Stimulated activated CD8-positive, alpha-beta memory T cell treated with anti-CD3 and anti-CD28 coated beads, Interleukin-4, amount 100 ng/mL, for 1 hour (primary cell): ENCODE data around the gene MADCAM1.

Source experiments
- DNase-seq, 2 donors: peaks; one replicate each; pipeline ENCODE4 v3.0.0-alpha.2; 2020; ENCODE audit warnings: low read depth in 2 of 2, low spot score in 1 of 2

Gene MADCAM1

DNA sequence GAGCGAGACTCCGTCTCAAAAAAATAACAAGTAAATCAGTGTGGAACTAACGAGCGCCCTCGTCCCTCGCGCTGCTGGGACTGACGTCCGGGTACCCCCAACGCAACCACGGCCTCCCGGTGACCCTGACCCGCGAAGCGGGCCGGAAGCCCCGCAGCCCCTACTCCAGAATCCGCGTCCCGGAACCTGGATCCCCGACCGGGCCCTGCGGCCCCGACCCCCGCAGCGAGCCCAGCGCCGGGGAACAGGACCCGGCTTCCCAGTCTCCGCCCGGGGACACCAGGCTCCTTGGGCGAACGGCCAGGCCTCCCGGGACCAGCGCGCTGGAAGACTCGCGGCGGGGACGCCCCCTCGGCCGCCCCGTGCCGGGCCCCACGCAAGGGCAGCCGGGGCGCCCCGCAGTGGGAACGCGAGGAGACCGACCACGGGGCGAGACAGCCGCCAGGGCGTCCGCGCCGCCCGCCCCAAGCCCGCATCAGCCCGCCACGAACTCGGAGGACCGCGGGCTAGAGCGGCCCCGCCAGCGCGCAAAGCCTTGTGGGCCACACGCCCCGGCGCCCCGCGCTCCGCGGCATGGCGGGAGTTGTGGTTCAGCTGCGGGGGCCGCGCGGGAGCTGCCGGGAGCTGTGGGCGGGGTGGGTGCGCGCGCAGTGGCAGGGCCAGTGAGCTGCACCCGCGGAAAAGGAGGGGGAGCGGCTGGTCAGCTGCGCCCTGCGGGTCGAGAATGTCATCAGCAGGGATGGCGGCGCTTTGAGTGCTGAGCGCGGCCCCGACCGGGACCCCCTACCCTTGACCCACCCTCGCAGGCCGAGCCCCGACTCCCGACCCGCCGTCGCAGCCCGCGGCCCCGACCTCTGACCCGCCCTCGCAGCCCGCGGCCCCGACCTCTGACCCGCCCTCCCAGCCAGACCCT is 7.5 kb upstream of the MADCAM1 start:
- peak; percentile 80 to 89 for DNase-seq

GRCh38 chr19:489418-490196 is 6.7 kb upstream of the MADCAM1 start:
- DNase-seq = no peak

GRCh38 chr19:491146-491741 is 5.0 kb upstream of the MADCAM1 start:
- no peak for DNase-seq

DNA sequence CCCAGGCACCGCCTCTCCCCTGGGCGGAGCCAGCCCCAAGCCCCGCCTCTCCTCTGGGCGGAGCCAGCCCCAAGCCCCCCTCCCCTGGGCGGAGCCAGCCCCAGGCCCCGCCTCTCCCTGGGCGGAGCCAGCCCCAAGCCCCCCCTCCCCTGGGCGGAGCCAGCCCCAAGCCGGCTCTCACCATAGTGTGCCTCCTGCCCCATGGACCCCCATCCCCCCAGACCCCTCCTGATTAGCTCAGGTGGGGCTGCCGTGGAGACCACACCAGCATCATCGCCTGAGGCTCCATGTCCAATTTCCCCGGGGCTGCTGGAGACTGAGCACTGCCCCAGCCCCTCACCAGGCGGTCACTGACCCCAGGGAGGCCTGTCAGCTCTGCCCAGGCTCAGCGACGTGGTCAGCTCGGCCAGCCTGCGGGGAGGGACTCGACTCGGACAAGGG is 4.2 kb upstream of the MADCAM1 start:
- no peak for DNase-seq

DNA sequence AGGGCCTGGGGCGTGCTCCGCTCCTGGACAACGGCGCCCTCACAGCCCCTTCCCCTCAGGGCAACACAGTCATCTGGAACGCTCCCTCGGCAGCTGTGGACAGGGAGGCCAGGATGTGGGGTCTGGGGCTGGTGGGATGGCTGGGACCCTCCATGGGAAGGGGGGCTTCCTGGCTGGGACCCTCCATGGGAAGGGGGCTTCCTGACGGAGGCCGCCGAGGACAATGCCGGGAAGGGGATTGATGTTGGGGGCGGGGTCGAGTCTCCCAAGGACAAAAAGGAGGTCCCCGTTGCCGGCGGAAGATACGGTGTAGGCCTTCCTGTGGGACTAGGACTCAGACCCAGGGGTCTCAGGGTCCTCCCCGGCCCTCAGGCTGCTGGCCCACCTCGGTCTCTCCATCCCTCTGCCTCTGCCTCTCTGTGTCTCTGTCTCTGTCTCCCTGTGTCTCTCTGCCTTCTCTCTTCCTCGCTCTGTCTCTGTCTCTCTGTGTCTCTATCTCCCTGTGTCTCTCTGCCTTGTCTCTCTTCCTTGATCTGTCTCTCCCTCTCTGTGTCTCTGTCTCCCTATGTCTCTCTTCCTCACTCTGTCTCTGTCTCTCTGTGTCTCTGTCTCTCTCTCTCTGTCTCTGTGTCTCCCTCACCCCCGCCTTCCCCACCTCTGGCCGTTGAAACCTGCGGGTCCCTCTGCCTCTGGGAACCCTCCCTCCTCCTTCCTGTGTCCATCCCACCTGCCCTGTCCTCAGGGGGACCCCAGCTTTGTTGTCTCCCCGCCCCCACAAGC is 2.7 kb upstream of the MADCAM1 start:
- no peak for DNase-seq

- DNase-seq = no peak
Measured at GRCh38 chr19:494171-495080, 1.9 kb upstream of the MADCAM1 start.

DNA sequence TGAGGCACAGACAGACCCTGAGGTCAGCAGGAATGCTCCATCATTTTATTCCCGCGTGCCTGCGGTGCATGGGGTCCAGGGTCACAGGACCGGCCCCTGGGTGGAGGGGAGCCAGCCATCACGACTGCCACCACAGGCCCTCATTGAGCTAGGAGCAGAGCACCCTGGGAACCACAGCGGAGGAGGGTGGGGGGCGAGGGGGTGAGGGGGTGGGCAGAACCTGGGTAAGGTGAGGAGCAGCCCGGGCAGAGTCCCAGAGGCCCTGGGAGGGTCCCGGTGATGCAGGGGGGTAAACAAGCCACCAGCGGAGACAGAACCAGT is 1.2 kb upstream of the MADCAM1 start:
- no peak for DNase-seq

GRCh38 chr19:495402-496111 is 729 bp upstream of the MADCAM1 start:
- no peak for DNase-seq

- no peak for DNase-seq
Measured at GRCh38 chr19:496986-497385, 700 bp downstream of the MADCAM1 start.

- no peak for DNase-seq
Measured at GRCh38 chr19:497491-497868, 1.2 kb downstream of the MADCAM1 start.

DNA sequence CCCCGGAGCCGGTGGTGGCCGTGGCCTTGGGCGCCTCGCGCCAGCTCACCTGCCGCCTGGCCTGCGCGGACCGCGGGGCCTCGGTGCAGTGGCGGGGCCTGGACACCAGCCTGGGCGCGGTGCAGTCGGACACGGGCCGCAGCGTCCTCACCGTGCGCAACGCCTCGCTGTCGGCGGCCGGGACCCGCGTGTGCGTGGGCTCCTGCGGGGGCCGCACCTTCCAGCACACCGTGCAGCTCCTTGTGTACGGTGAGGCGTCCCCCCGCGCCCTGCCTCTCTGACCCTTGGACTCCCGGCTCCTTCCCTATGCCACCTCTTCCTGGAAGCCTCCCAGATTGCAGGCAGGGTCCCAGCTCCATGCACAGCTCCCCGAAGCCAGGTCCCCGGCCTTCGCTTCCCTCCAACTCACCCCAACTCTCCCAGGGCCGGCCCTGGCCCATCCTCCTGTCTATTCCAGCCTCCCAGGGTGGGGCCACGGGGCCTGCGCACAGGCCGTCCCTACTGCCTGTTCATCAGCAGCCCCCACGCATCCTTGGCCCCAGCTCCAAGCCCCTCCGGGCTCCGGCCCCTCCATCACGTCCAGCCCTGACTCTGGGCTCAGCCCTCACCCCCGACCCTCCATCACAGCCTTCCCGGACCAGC is 1.7 kb downstream of the MADCAM1 start:
- no peak for DNase-seq

GRCh38 chr19:498511-498891 is 2.2 kb downstream of the MADCAM1 start:
- DNase-seq = no peak

DNA sequence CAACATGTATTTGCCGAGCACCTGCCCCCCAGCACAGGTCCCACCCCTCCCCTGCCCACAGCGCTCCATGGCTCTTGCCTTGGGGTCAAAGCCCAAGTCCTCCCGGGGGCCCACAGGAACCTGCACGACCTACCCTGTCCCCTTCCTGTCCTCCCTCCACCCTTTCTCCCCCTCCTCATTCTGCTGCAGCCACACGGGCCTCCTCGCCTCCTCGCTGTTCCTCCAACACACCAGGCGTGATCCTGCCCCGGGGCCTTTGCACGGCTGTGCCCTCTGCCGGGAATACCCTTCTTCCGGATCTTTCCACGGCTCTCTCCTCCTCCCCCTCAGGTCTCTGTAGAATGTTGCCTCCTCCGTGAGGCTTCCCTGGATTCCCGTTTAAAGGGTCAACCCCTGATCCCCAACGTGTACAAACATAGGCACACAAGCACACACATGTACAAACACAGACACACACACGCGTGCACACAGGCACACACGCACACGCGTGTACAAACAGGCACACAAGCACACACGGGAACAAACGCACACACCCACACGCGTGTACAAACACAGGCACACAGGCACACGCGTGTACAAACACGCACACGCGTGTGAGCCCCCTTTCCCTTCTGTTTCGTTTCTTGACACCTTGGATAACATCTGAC is 2.8 kb downstream of the MADCAM1 start:
- DNase-seq = no peak

DNA sequence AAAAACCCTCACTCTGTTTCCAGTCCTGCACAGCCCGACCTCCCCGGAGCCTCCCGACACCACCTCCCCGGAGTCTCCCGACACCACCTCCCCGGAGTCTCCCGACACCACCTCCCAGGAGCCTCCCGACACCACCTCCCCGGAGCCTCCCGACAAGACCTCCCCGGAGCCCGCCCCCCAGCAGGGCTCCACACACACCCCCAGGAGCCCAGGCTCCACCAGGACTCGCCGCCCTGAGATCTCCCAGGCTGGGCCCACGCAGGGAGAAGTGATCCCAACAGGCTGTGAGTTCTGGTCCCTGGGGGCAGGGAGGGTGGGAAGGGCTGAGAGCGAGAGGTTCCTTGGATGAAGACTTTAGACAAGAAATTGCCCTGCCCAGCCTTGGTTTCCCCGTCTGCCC is 5.4 kb downstream of the MADCAM1 start:
- no peak for DNase-seq

DNA sequence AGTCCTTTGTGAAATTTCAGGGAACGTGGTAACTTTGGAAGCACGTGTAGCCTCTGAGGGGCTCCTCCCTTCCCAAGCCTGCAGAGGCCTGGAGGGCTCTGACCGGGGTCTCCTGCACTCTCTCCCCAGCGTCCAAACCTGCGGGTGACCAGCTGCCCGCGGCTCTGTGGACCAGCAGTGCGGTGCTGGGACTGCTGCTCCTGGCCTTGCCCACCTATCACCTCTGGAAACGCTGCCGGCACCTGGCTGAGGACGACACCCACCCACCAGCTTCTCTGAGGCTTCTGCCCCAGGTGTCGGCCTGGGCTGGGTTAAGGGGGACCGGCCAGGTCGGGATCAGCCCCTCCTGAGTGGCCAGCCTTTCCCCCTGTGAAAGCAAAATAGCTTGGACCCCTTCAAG is 8.3 kb downstream of the MADCAM1 start:
- DNase-seq = no peak

DNA sequence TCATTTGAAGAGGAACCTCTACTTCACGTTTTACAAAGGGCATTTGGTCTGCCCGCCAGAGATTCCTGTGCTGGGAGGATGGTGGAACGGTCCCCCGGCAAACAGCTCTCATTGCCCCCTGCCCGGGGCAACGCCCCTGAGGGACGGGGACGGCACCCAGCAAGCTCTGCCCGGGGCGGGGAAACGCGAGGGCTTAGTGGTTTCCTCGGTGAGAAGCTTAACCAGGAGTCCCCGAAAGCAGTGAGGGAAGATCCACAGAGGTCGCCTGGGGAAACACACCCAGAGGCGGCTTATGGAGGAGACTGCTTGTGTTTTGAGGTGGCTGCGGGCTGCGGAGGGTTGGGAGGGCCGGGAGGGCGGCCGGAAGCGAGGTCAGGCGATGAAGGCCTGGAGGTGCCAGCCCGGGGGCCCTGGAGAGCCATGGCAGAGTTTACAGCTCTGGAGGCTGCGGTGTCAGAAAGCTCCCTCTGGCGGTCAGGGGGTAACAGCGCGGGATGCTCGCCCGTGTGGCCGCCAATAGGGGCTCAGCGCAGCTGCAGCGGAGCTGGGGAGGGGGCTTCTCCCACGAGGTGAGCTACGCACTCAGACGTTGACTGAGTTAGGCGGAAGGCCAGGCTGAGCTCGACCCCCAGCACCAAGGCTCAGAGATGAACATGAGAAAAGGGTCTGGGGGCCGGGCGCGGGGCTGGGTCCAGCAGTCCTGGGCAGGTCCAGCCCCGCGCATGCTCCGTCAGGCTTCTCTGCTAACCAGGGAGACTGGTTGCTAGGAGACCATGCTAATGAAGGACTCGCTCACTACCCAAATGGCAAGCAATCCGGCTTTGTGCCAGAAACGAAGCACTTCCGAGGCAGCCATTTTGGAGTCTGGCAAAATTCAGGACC is 10.4 kb downstream of the MADCAM1 start:
- DNase-seq = peak; percentile 76 to 89

GRCh38 chr19:507286-508203 is 11.3 kb downstream of the MADCAM1 start, which contains the start of gene TPGS1:
TPGS1 (plus strand) TSS chr19:507497; CDS start chr19:507507, 10 bp downstream.
- peak; percentile 72 to 75 for DNase-seq
